ENCODE data around the gene WDR27.

DNA sequence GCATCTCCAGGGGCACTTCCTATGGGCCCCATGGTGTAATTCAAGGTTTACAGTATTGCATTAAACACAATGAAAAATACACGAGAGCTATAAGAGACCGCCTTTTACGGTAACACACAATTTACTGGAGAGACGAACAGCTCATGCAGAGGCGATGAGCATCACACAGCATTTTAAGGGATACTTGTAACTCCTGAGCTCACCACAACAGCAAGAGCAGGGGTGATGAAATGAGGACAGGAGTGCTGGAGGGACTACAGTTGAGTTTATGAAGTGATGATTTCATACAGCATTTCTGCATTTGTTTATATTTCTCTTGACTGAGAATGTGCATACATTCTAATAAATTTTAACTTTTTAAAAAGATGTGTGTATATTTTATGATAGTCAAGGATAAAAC, 113.9 kb downstream of the WDR27 start:
- TF ChIP-seq CTCF (IDR thresholded peaks at IDR 0.05; ENCODE audit: borderline replicate concordance, extremely low read depth, low read length, poor library complexity, severe bottlenecking): no peak
- no peak for TF ChIP-seq EZH2 (IDR thresholded peaks at IDR 0.05; ENCODE audit: borderline replicate concordance, low read depth, low read length, severe bottlenecking)

Data from DND-41 (cell line).